ENCODE results near the gene EIF3K.

- TF ChIP-seq, protein P1, sequence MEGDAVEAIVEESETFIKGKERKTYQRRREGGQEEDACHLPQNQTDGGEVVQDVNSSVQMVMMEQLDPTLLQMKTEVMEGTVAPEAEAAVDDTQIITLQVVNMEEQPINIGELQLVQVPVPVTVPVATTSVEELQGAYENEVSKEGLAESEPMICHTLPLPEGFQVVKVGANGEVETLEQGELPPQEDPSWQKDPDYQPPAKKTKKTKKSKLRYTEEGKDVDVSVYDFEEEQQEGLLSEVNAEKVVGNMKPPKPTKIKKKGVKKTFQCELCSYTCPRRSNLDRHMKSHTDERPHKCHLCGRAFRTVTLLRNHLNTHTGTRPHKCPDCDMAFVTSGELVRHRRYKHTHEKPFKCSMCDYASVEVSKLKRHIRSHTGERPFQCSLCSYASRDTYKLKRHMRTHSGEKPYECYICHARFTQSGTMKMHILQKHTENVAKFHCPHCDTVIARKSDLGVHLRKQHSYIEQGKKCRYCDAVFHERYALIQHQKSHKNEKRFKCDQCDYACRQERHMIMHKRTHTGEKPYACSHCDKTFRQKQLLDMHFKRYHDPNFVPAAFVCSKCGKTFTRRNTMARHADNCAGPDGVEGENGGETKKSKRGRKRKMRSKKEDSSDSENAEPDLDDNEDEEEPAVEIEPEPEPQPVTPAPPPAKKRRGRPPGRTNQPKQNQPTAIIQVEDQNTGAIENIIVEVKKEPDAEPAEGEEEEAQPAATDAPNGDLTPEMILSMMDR (IDR thresholded peaks at IDR 0.05; ENCODE audit: low read length) = no peak
- no peak for TF ChIP-seq EZH2 (optimal IDR thresholded peaks at IDR 0.05; ENCODE audit: low read depth, low read length)
Measured at GRCh38 chr19:38616265-38616664, 2.7 kb upstream of the EIF3K start.
